CD4-positive, alpha-beta T cell (primary cell): Measurements from ENCODE around the gene APOBEC4. TPM values are rescaled to one million over a fixed set of nuclear protein-coding genes. Genes with fewer than 3 reads are reported as not detected.

Source experiments
- ATAC-seq: fragments of 200-7000 bp; cut with Tn5 transposase; one replicate; pipeline ENCODE4 v1.10.0; 2022; ENCODE audit warnings: mild to moderate bottlenecking; ENCODE audit not compliant: poor library complexity
- CTCF ChIA-PET: fragments of 350-600 bp; sonication (Branson Sonifier 250); formaldehyde crosslinking; loops from one replicate; lab custom pipeline; 2021; ENCODE audit warnings: antibody characterized with exemption, inconsistent platforms; lab: Charles Lee
- POLR2A ChIA-PET: fragments of 350-600 bp; sonication (Branson Sonifier 250); formaldehyde crosslinking; loops from one replicate; lab custom pipeline; 2021; ENCODE audit warnings: antibody characterized with exemption, inconsistent platforms; lab: Charles Lee
- DNase-seq, 14 experiments: peaks; one replicate each; pipeline ENCODE4 v3.0.0-alpha.2; 2013 to 2020; ENCODE audit warnings: mixed read lengths in 2 of 14
- H3K27ac ChIP-seq, 2 donors: one replicate each; pipeline versions ENCODE4 v1.5.1 to v1.7.0; 2013; ENCODE audit warnings: low read length in 2 of 2, low read depth in 1 of 2, mild to moderate bottlenecking in 1 of 2
- H3K27me3 ChIP-seq, 2 experiments: 1 replicate in 1 of 2; 2 replicates in 1 of 2; pipeline versions ENCODE4 v1.6.1 to v1.7.0; 2013; ENCODE audit warnings: low read length in 2 of 2, control low read depth in 1 of 2, mild to moderate bottlenecking in 1 of 2, moderate library complexity in 1 of 2; ENCODE audit not compliant: insufficient read depth in 2 of 2, control insufficient read depth in 1 of 2
- H3K36me3 ChIP-seq: one replicate; pipeline ENCODE4 v1.6.1; 2013; ENCODE audit warnings: low read length, control low read depth; ENCODE audit not compliant: insufficient read depth
- H3K4me1 ChIP-seq: one replicate; pipeline ENCODE4 v1.6.1; 2013; ENCODE audit warnings: low read length, control low read depth; ENCODE audit not compliant: insufficient read depth
- H3K4me3 ChIP-seq: one replicate; pipeline ENCODE4 v1.5.1; 2013; ENCODE audit warnings: mild to moderate bottlenecking, low read length, moderate library complexity
- H3K9me3 ChIP-seq, 2 experiments: 1 replicate in 1 of 2; 2 replicates in 1 of 2; pipeline versions ENCODE4 v1.6.1 to v1.7.0; 2013; ENCODE audit warnings: low read length in 2 of 2, mild to moderate bottlenecking in 2 of 2, control low read depth in 1 of 2, moderate library complexity in 1 of 2; ENCODE audit not compliant: control insufficient read depth in 1 of 2, insufficient read depth in 1 of 2
- H3K27ac Mint-ChIP-seq: one replicate; pipeline ENCODE4 v1.8.0; 2020; ENCODE audit warnings: mixed read lengths
- H3K27me3 Mint-ChIP-seq: one replicate; pipeline ENCODE4 v1.8.0; 2021; ENCODE audit warnings: mixed read lengths
- H3K36me3 Mint-ChIP-seq: one replicate; pipeline ENCODE4 v1.8.0; 2021; ENCODE audit warnings: low read depth, mixed read lengths
- H3K4me1 Mint-ChIP-seq: one replicate; pipeline ENCODE4 v1.8.0; 2021; ENCODE audit warnings: low read depth, mixed read lengths
- H3K4me3 Mint-ChIP-seq: one replicate; pipeline ENCODE4 v1.8.0; 2020; ENCODE audit warnings: mild to moderate bottlenecking, mixed read lengths
- H3K9me3 Mint-ChIP-seq: one replicate; pipeline ENCODE4 v1.8.0; 2020; ENCODE audit warnings: mixed read lengths
- CTCF ChIP-seq: fragments of 200-600 bp; IDR thresholded peaks from one replicate; pipeline ENCODE4 v1.8.0; 2022; ENCODE audit warnings: antibody characterized with exemption, mild to moderate bottlenecking
- intact Hi-C, 2 experiments: fragments of 100-400 bp; cut with DNase I in 1 of 2; cut with micrococcal nuclease in 1 of 2; formaldehyde crosslinking; loops; one replicate each; pipeline versions ENCODE4 v1.15.1 to v1.9.0; 2023 to 2025; cut with DNase I, micrococcal nuclease
- total RNA-seq, 174 experiments: library from RNA in 2 of 174; stranded (reverse) in 2 of 174; gene quantifications; one replicate each; pipeline ENCODE4 v1.2.3 and lab custom pipeline; 2021 to 2026

Gene APOBEC4
- total RNA-seq, 2 experiments from 2014 or later: not detected

GRCh38 chr1:183642166-183642565 lies 10.9 kb downstream of the APOBEC4 start:
- no peaks in the 10 kb centered on the region for H3K9me3 Mint-ChIP-seq
- H3K36me3 Mint-ChIP-seq: no peaks in the 10 kb centered on the region
- intact Hi-C loops: loop anchor here in 1 of 2 experiments (5.0 kb wide), 1 partner anchor 395 kb away; the partner anchor contains the start of gene COLGALT2

GRCh38 chr1:183640193-183640592 lies 12.9 kb downstream of the APOBEC4 start:
- Mint-ChIP-seq H3K4me3 (no peak overlapping the region), H3K27ac (no peak overlapping the region), H3K4me1 (peaks cover 21% of the 10 kb centered on the region), H3K36me3 (peaks cover 10% of the 10 kb centered on the region), H3K9me3 (no peaks in the 10 kb centered on the region), H3K27me3 (no peaks in the 10 kb centered on the region)
- ChIA-PET POLR2A (no interaction called here), CTCF (no interaction called here)
- peaks cover 7% of the 10 kb centered on the region for H3K4me1 ChIP-seq
- no peaks in the 10 kb centered on the region for H3K36me3 ChIP-seq
- TF ChIP-seq CTCF: no peak
- H3K27ac ChIP-seq: no peak overlapping the region
- no peak for ATAC-seq
- H3K4me3 ChIP-seq: no peak overlapping the region
- H3K9me3 ChIP-seq: no peaks in the 10 kb centered on the region
- intact Hi-C loops: loop anchor here in 1 of 2 experiments (5.0 kb wide), 1 partner anchor 397 kb away; the partner anchor contains the start of gene COLGALT2
- no peaks in the 10 kb centered on the region for H3K27me3 ChIP-seq
- no peak for DNase-seq

More at GRCh38 chr1:183642166-183642565, 10.9 kb downstream of the APOBEC4 start:
- Mint-ChIP-seq H3K27me3 (no peaks in the 10 kb centered on the region), H3K27ac (no peak overlapping the region), H3K4me3 (no peak overlapping the region), H3K4me1 (peaks cover 2% of the 10 kb centered on the region)
- Histone ChIP-seq H3K27ac (no peak overlapping the region), H3K9me3 (no peaks in the 10 kb centered on the region), H3K4me1 (no peaks in the 10 kb centered on the region), H3K27me3 (no peaks in the 10 kb centered on the region), H3K4me3 (no peak overlapping the region), H3K36me3 (no peaks in the 10 kb centered on the region)
- no peak for TF ChIP-seq CTCF
- ChIA-PET CTCF (interaction anchor here (0.9 kb wide), 1 partner anchor 13 kb away, joined by 6 read pairs; no protein-coding TSS in a partner anchor), POLR2A (no interaction called here)
- DNase-seq: no peak
- no peak for ATAC-seq

GRCh38 chr1:183638649-183639387 lies 14.3 kb downstream of the APOBEC4 start:
- no peak for TF ChIP-seq CTCF
- intact Hi-C loops: loop anchor here (5.0 to 10.0 kb wide), 6 partner anchors 1037 to 1604 kb away; partner anchors contain the start of genes EDEM3 (in 1 of the 2), RGS16 (in 1 of the 2), RNF2 (in 1 of the 2) and SWT1 (in 1 of the 2)
- no peaks in the 10 kb centered on the region for H3K36me3 ChIP-seq

More at GRCh38 chr1:183638649-183639387, 14.3 kb downstream of the APOBEC4 start:
- POLR2A ChIA-PET: interaction anchor here (0.6 kb wide), 1 partner anchor 9 kb away, joined by 3 read pairs; no protein-coding TSS in a partner anchor
- H3K4me3 Mint-ChIP-seq: no peak overlapping the region
- peaks cover 28% of the 10 kb centered on the region for H3K4me1 Mint-ChIP-seq
- peaks cover 10% of the 10 kb centered on the region for H3K36me3 Mint-ChIP-seq
- no peaks in the 10 kb centered on the region for H3K9me3 Mint-ChIP-seq
- Histone ChIP-seq H3K4me1 (peaks cover 7% of the 10 kb centered on the region), H3K9me3 (no peaks in the 10 kb centered on the region), H3K27me3 (no peaks in the 10 kb centered on the region), H3K27ac (no peak overlapping the region), H3K4me3 (no peak overlapping the region)
- DNase-seq (no peak), ATAC-seq (no peak)
- H3K27me3 Mint-ChIP-seq: no peaks in the 10 kb centered on the region
- CTCF ChIA-PET: interaction anchor here (2.7 kb wide), 1 partner anchor 17 kb away, joined by 12 read pairs; no protein-coding TSS in a partner anchor
- no peak overlapping the region for H3K27ac Mint-ChIP-seq
